ENCODE measurements around the gene CHRNA1. TPM values are rescaled to one million over a fixed set of nuclear protein-coding genes. Genes with fewer than 3 reads are reported as not detected.

The CHRNA1 gene
- total and polyA plus RNA-seq, 10 donors: 0.13 to 3.4 (median 0.46) TPM; not detected in 5

- Histone ChIP-seq H3K27ac (peak overlapping the region in 4 of 8 donors; percentile 37 to 79 (median 55)), H3K27me3 (replicated peaks in 1 of 7) (no peaks in the 10 kb centered on the region)
- intact Hi-C loops (cut with DNase I; ENCODE audit: low total_unique reads): no loop called here
Measured at GRCh38 chr2:174779361-174779928, 15.2 kb upstream of the CHRNA1 start.

GRCh38 chr2:174778085-174778981 lies 14.1 kb upstream of the CHRNA1 start:
- H3K27ac ChIP-seq: peak overlapping the region in 6 of 8 donors; percentile 18 to 79 (median 44)
- TF ChIP-seq CTCF (IDR thresholded peaks at IDR 0.05 in 8 of 11, conservative IDR thresholded peaks at IDR 0.05 in 3 of 11) (no peak), POLR2A (IDR thresholded peaks at IDR 0.05) (no peak), POLR2AphosphoS5 (IDR thresholded peaks at IDR 0.05) (peak; percentile 63 to 79 (median 65))
- no peaks in the 10 kb centered on the region for H3K9me3 ChIP-seq
- no peaks in the 10 kb centered on the region for H3K36me3 ChIP-seq
- no peaks in the 10 kb centered on the region for H3K27me3 ChIP-seq (replicated peaks in 1 of 7)
- DNase-seq: peak; percentile 81
- 32 to 44% (median 38%) methylated on average over 11 to 13 of the region's 13 CpGs for WGBS, 5 donors
- peak overlapping the region in 1 of 8 donors; percentile 15 for H3K4me3 ChIP-seq
- intact Hi-C loops (cut with DNase I; ENCODE audit: low total_unique reads): no loop called here
- H3K4me1 ChIP-seq: peaks cover 6 to 25% (median 16%) of the 10 kb centered on the region in 6 donors

More at GRCh38 chr2:174779361-174779928, 15.2 kb upstream of the CHRNA1 start:
- TF ChIP-seq POLR2A (IDR thresholded peaks at IDR 0.05) (no peak), POLR2AphosphoS5 (IDR thresholded peaks at IDR 0.05) (no peak), CTCF (IDR thresholded peaks at IDR 0.05 in 8 of 11, conservative IDR thresholded peaks at IDR 0.05 in 3 of 11) (no peak)
- no peak for DNase-seq
- no peaks in the 10 kb centered on the region for H3K9me3 ChIP-seq
- H3K4me3 ChIP-seq: no peak overlapping the region
- 73 to 91% (median 87%) methylated on average over 5 of the region's 5 CpGs for WGBS, 5 donors
- H3K4me1 ChIP-seq: peaks cover 6 to 25% (median 16%) of the 10 kb centered on the region in 6 donors
- H3K36me3 ChIP-seq: no peaks in the 10 kb centered on the region

- no peaks in the 10 kb centered on the region for H3K9me3 ChIP-seq
- H3K36me3 ChIP-seq: no peaks in the 10 kb centered on the region
- 73 to 92% (median 80%) methylated on average over 5 of the region's 5 CpGs for WGBS, 5 donors
- H3K4me1 ChIP-seq: peaks cover 6 to 25% (median 18%) of the 10 kb centered on the region in 6 donors
- no peaks in the 10 kb centered on the region for H3K27me3 ChIP-seq (replicated peaks in 1 of 7)
- H3K4me3 ChIP-seq: no peak overlapping the region
- intact Hi-C loops (cut with DNase I; ENCODE audit: low total_unique reads): no loop called here
- no peak for TF ChIP-seq POLR2A (IDR thresholded peaks at IDR 0.05)
- TF ChIP-seq POLR2AphosphoS5 (IDR thresholded peaks at IDR 0.05): no peak
- peak overlapping the region in 1 of 8 donors; percentile 79 for H3K27ac ChIP-seq
- DNase-seq: no peak
Measured at GRCh38 chr2:174777347-174778084, 13.2 kb upstream of the CHRNA1 start.

GRCh38 chr2:174776675-174777074 lies 12.4 kb upstream of the CHRNA1 start:
- intact Hi-C loops (cut with DNase I; ENCODE audit: low total_unique reads): no loop called here
- TF ChIP-seq POLR2AphosphoS5 (IDR thresholded peaks at IDR 0.05) (no peak), POLR2A (IDR thresholded peaks at IDR 0.05) (no peak), CTCF (IDR thresholded peaks at IDR 0.05 in 8 of 11, conservative IDR thresholded peaks at IDR 0.05 in 3 of 11) (no peak)
- DNase-seq: no peak
- 81 to 91% (median 86%) methylated on average over 3 of the region's 3 CpGs for WGBS, 5 donors
- no peak overlapping the region for H3K27ac ChIP-seq
- no peaks in the 10 kb centered on the region for H3K27me3 ChIP-seq (replicated peaks in 1 of 7)
- H3K36me3 ChIP-seq: no peaks in the 10 kb centered on the region
- H3K9me3 ChIP-seq: no peaks in the 10 kb centered on the region
- H3K4me1 ChIP-seq: peaks cover 6 to 29% (median 25%) of the 10 kb centered on the region in 6 donors
- H3K4me3 ChIP-seq: no peak overlapping the region

Measured in spleen (tissue), 11 donors.